ENCODE measurements around the gene RBM8A.

GRCh38 chr1:145963265-145964019 lies 36.2 kb upstream of the RBM8A start:
- TF ChIP-seq CTCF (IDR thresholded peaks at IDR 0.05; ENCODE audit: low read length) (no peak), EZH2 (IDR thresholded peaks at IDR 0.05; ENCODE audit: borderline replicate concordance, low read length) (no peak)

All from OCI-LY1 (cell line).